Upper lobe of left lung (tissue), 4 donors: Measurements from ENCODE around the gene DNAH12.

Experiments used
- CTCF ChIP-seq, 6 experiments: fragments of 450-650 bp in 4 of 6; fragments of 200-600 bp in 2 of 6; sonication (generic) in 2 of 6; IDR thresholded peaks; one replicate each; pipeline ENCODE4 v1.5.1; 2016 to 2019; ENCODE audit warnings: antibody characterized with exemption in 6 of 6
- EP300 ChIP-seq, 4 donors: sonication (generic); formaldehyde crosslinking; IDR thresholded peaks; one replicate each; pipeline ENCODE4 v1.5.1; 2017; ENCODE audit warnings: antibody characterized with exemption in 4 of 4, control low read depth in 2 of 4
- POLR2A ChIP-seq, 4 donors: fragments of 450-650 bp; IDR thresholded peaks; one replicate each; pipeline ENCODE4 v1.5.1; 2016 to 2017; ENCODE audit warnings: antibody characterized with exemption in 4 of 4, mild to moderate bottlenecking in 2 of 4
- POLR2AphosphoS5 ChIP-seq, 2 donors: sonication (generic); formaldehyde crosslinking; IDR thresholded peaks; one replicate each; pipeline ENCODE4 v1.5.1; 2017; ENCODE audit warnings: antibody characterized with exemption in 2 of 2

- no peak for TF ChIP-seq CTCF (IDR thresholded peaks at IDR 0.05)
- no peak for TF ChIP-seq POLR2A (IDR thresholded peaks at IDR 0.05)
- TF ChIP-seq EP300 (IDR thresholded peaks at IDR 0.05): no peak
- TF ChIP-seq POLR2AphosphoS5 (IDR thresholded peaks at IDR 0.05): no peak
Measured at GRCh38 chr3:57446318-57446841, 97.8 kb downstream of the DNAH12 start.
